HEK293 (cell line): ENCODE data around the gene LY6G5C.

Source experiments
- CTCF ChIA-PET: fragments of 350-600 bp; formaldehyde crosslinking; extraction: SDS; loops from one replicate; lab custom pipeline; 2021; ENCODE audit warnings: antibody characterized with exemption; lab: Yijun Ruan, JAX
- POLR2A ChIA-PET: fragments of 300-600 bp; formaldehyde crosslinking; extraction: SDS; loops from one replicate; lab custom pipeline; 2020; ENCODE audit warnings: antibody characterized with exemption, inconsistent platforms; lab: Yijun Ruan, JAX
- H3K27ac ChIP-seq: fragments of 200-500 bp; sonication (Bioruptor generic); 2 replicates; pipeline ENCODE4 v1.5.1; 2014; ENCODE audit warnings: low read depth, low read length, control low read depth, inconsistent platforms; ENCODE audit errors: extremely low read depth
- H3K36me3 ChIP-seq, 2 experiments: fragments of 200-500 bp in 1 of 2; sonication (Bioruptor generic) in 1 of 2; 1 replicate in 1 of 2; 2 replicates in 1 of 2; pipeline ENCODE4 v1.5.1; 2014 to 2017; ENCODE audit warnings: inconsistent platforms in 2 of 2, low read length in 2 of 2; ENCODE audit not compliant: control insufficient read depth in 2 of 2, insufficient read depth in 1 of 2
- H3K4me1 ChIP-seq: fragments of 200-500 bp; sonication (Bioruptor generic); 2 replicates; pipeline ENCODE4 v1.5.1; 2014; ENCODE audit warnings: mild to moderate bottlenecking, low read length, inconsistent platforms; ENCODE audit not compliant: control insufficient read depth, insufficient read depth
- H3K4me3 ChIP-seq: 2 replicates; pipeline ENCODE4 v1.5.1; 2011; ENCODE audit warnings: low read depth, mild to moderate bottlenecking, control low read depth, low read length, moderate library complexity
- H3K9me3 ChIP-seq: fragments of 200-500 bp; sonication (Bioruptor generic); 2 replicates; pipeline ENCODE4 v1.5.1; 2014; ENCODE audit warnings: low read depth, low read length, inconsistent platforms; ENCODE audit not compliant: control insufficient read depth, insufficient read depth
- CTCF ChIP-seq: fragments of 450-650 bp; formaldehyde crosslinking; IDR thresholded peaks from 2 replicates; pipeline ENCODE4 v1.5.1; 2016; ENCODE audit warnings: missing biosample characterization, missing genetic modification characterization
- GLI4 ChIP-seq: fragments of 450-650 bp; formaldehyde crosslinking; IDR thresholded peaks from 2 replicates; pipeline ENCODE4 v1.5.1; 2016; ENCODE audit warnings: missing biosample characterization, missing genetic modification characterization
- GLIS1 ChIP-seq: fragments of 450-650 bp; formaldehyde crosslinking; IDR thresholded peaks from 2 replicates; pipeline ENCODE4 v1.5.1; 2016; ENCODE audit warnings: missing biosample characterization, missing genetic modification characterization
- GLIS2 ChIP-seq: fragments of 450-650 bp; formaldehyde crosslinking; IDR thresholded peaks from 2 replicates; pipeline ENCODE4 v1.5.1; 2016; ENCODE audit warnings: missing biosample characterization, missing genetic modification characterization
- HIC1 ChIP-seq: fragments of 450-650 bp; formaldehyde crosslinking; IDR thresholded peaks from 2 replicates; pipeline ENCODE4 v1.5.1; 2016; ENCODE audit warnings: missing biosample characterization, missing genetic modification characterization
- HOXD13 ChIP-seq: sonication (generic); formaldehyde crosslinking; IDR thresholded peaks from 2 replicates; pipeline ENCODE4 v1.8.0; 2022; ENCODE audit warnings: missing genetic modification reagents, borderline replicate concordance
- RBAK ChIP-seq: fragments of 450-650 bp; formaldehyde crosslinking; IDR thresholded peaks from 2 replicates; pipeline ENCODE4 v1.5.1; 2016; ENCODE audit warnings: missing biosample characterization, missing genetic modification characterization
- SCRT2 ChIP-seq: fragments of 450-650 bp; formaldehyde crosslinking; IDR thresholded peaks from 2 replicates; pipeline ENCODE4 v1.5.1; 2016; ENCODE audit warnings: missing biosample characterization, missing genetic modification characterization
- TRIM28 ChIP-seq: IDR thresholded peaks from 2 replicates; pipeline ENCODE4 v1.6.1; 2011; ENCODE audit warnings: low read length, control low read depth, borderline replicate concordance
- ZBTB20 ChIP-seq: fragments of 450-650 bp; formaldehyde crosslinking; IDR thresholded peaks from 2 replicates; pipeline ENCODE4 v1.5.1; 2016; ENCODE audit warnings: missing biosample characterization, missing genetic modification characterization
- ZBTB44 ChIP-seq: fragments of 450-650 bp; IDR thresholded peaks from 2 replicates; pipeline ENCODE4 v1.5.1; 2018; ENCODE audit warnings: missing biosample characterization, mild to moderate bottlenecking, missing genetic modification characterization
- ZBTB48 ChIP-seq: fragments of 450-650 bp; formaldehyde crosslinking; IDR thresholded peaks from 2 replicates; pipeline ENCODE4 v1.5.1; 2016; ENCODE audit warnings: missing biosample characterization, missing genetic modification characterization
- ZBTB6 ChIP-seq: fragments of 450-650 bp; formaldehyde crosslinking; IDR thresholded peaks from 2 replicates; pipeline ENCODE4 v1.5.1; 2017; ENCODE audit warnings: missing biosample characterization, missing genetic modification characterization
- ZBTB8A ChIP-seq: fragments of 450-650 bp; formaldehyde crosslinking; IDR thresholded peaks from 2 replicates; pipeline ENCODE4 v1.5.1; 2016; ENCODE audit warnings: missing biosample characterization, missing genetic modification characterization
- ZFP69B ChIP-seq: fragments of 450-650 bp; formaldehyde crosslinking; IDR thresholded peaks from 2 replicates; pipeline ENCODE4 v1.5.1; 2016; ENCODE audit warnings: missing biosample characterization, missing genetic modification characterization
- ZIC2 ChIP-seq: fragments of 450-650 bp; formaldehyde crosslinking; IDR thresholded peaks from 2 replicates; pipeline ENCODE4 v1.5.1; 2016; ENCODE audit warnings: missing biosample characterization, missing genetic modification characterization
- ZNF335 ChIP-seq: fragments of 450-650 bp; formaldehyde crosslinking; conservative IDR thresholded peaks from 2 replicates; pipeline ENCODE4 v1.5.1; 2016; ENCODE audit warnings: missing biosample characterization, missing genetic modification characterization
- ZNF341 ChIP-seq: fragments of 450-650 bp; formaldehyde crosslinking; IDR thresholded peaks from 2 replicates; pipeline ENCODE4; 2016; ENCODE audit warnings: low read depth, missing biosample characterization, missing genetic modification characterization
- ZNF621 ChIP-seq: fragments of 450-650 bp; formaldehyde crosslinking; IDR thresholded peaks from 2 replicates; pipeline ENCODE4 v1.5.1; 2017; ENCODE audit warnings: missing biosample characterization, missing genetic modification characterization
- ZNF701 ChIP-seq: fragments of 450-650 bp; formaldehyde crosslinking; IDR thresholded peaks from 2 replicates; pipeline ENCODE4 v1.5.1; 2016; ENCODE audit warnings: missing biosample characterization, missing genetic modification characterization
- ZNF791 ChIP-seq: fragments of 450-650 bp; formaldehyde crosslinking; IDR thresholded peaks from 2 replicates; pipeline ENCODE4 v1.5.1; 2016; ENCODE audit warnings: missing biosample characterization, missing genetic modification characterization
- ZSCAN4 ChIP-seq: fragments of 450-650 bp; formaldehyde crosslinking; IDR thresholded peaks from 2 replicates; pipeline ENCODE4 v1.5.1; 2017; ENCODE audit warnings: missing biosample characterization, missing genetic modification characterization

LY6G5C gene

GRCh38 chr6:31718265-31718664 is 37.4 kb upstream of the LY6G5C start (continued):
- TF ChIP-seq ZBTB6 (no peak), ZBTB20 (tag by site-specific recombination) (no peak), ZNF791 (no peak), ZBTB44 (no peak), ZNF701 (tag by site-specific recombination) (no peak), HIC1 (tag by site-specific recombination) (no peak), GLI4 (tag by site-specific recombination) (no peak)
- TF ChIP-seq, all 188 proteins: peak for 0

GRCh38 chr6:31717499-31718222 is 36.8 kb upstream of the LY6G5C start:
- CTCF ChIA-PET, result interaction anchor here (0.7 kb wide), 1 partner anchor 23 kb away, joined by 3 read pairs; no protein-coding TSS in a partner anchor
- H3K4me1 ChIP-seq, result peaks cover 4% of the 10 kb centered on the region
- H3K9me3 ChIP-seq, result no peaks in the 10 kb centered on the region
- H3K4me3 ChIP-seq, result no peak overlapping the region
- POLR2A ChIA-PET, result no interaction called here
- no peaks in the 10 kb centered on the region for H3K36me3 ChIP-seq
- TF ChIP-seq CTCF, result 0 out of 2 replicates have a peak, but pooled peaks have one; percentile 30
- no peak for TF ChIP-seq TRIM28
- H3K27ac ChIP-seq, result no peak overlapping the region

GRCh38 chr6:31715022-31715958 is 34.4 kb upstream of the LY6G5C start, which contains the start of gene LY6G6D:
Gene LY6G6D (plus strand): TSS chr6:31715348. CDS start chr6:31715356, 8 bp downstream.
- Histone ChIP-seq H3K4me1 (peaks cover 4% of the 10 kb centered on the region), H3K27ac (peak within 1 kb of the TSS; percentile 46), H3K4me3 (no peak within 1 kb of the TSS), H3K9me3 (no peaks in the 10 kb centered on the region), H3K36me3 (no peaks in the 10 kb centered on the region)
- ChIA-PET CTCF (interaction anchor here (0.7 to 1.5 kb wide), 3 partner anchors 54 to 152 kb away, joined by 3 to 8 read pairs (median 3); no protein-coding TSS in a partner anchor), POLR2A (interaction anchor here (0.6 to 1.6 kb wide), 4 partner anchors 12 to 112 kb away, joined by 3 to 10 read pairs (median 4); partner anchors contain the start of genes ABHD16A and HSPA1B)
- TF ChIP-seq GLIS1 (tag by site-specific recombination), result peak; percentile 47
- TF ChIP-seq ZNF341 (tag by site-specific recombination), result peak; percentile 19; the same call in 1 of the 2 replicates
- peak; percentile 80 for TF ChIP-seq SCRT2
- TF ChIP-seq HOXD13 (CRISPR knock-in tag), result no peak
- peak; percentile 98 for TF ChIP-seq ZIC2 (tag by site-specific recombination)
- peak; percentile 43; the same call in 1 of the 2 replicates for TF ChIP-seq ZFP69B (tag by site-specific recombination)
- TF ChIP-seq GLIS2 (tag by site-specific recombination), result peak; percentile 69
- TF ChIP-seq ZNF335 (tag by site-specific recombination), result peak; percentile 78
- no peak for TF ChIP-seq ZBTB48 (tag by site-specific recombination)
- TF ChIP-seq ZNF621 (tag by site-specific recombination), result no peak
- peak; percentile 41; the same call in 1 of the 2 replicates for TF ChIP-seq ZSCAN4
- TF ChIP-seq ZBTB8A (tag by site-specific recombination), result peak; percentile 53
- TF ChIP-seq RBAK (tag by site-specific recombination), result no peak
